ENCODE results near the gene ARL15. TPM values are rescaled to one million over a fixed set of nuclear protein-coding genes. Genes with fewer than 3 reads are reported as not detected.

ARL15 gene
- total RNA-seq, 1 donor from 2014 or later: 29.5 TPM

- H3K27me3 ChIP-seq: no peaks in the 10 kb centered on the region
- no peak for ATAC-seq
- no peak overlapping the region for H3K27ac ChIP-seq
- no peaks in the 10 kb centered on the region for H3K4me1 ChIP-seq
- H3K9me3 ChIP-seq: no peaks in the 10 kb centered on the region
- no peak overlapping the region for H3K4me3 ChIP-seq
- DNase-seq: no peak
- intact Hi-C loops (cut with DNase I): no loop called here
- H3K36me3 ChIP-seq: no peaks in the 10 kb centered on the region
- TF ChIP-seq, protein P1, sequence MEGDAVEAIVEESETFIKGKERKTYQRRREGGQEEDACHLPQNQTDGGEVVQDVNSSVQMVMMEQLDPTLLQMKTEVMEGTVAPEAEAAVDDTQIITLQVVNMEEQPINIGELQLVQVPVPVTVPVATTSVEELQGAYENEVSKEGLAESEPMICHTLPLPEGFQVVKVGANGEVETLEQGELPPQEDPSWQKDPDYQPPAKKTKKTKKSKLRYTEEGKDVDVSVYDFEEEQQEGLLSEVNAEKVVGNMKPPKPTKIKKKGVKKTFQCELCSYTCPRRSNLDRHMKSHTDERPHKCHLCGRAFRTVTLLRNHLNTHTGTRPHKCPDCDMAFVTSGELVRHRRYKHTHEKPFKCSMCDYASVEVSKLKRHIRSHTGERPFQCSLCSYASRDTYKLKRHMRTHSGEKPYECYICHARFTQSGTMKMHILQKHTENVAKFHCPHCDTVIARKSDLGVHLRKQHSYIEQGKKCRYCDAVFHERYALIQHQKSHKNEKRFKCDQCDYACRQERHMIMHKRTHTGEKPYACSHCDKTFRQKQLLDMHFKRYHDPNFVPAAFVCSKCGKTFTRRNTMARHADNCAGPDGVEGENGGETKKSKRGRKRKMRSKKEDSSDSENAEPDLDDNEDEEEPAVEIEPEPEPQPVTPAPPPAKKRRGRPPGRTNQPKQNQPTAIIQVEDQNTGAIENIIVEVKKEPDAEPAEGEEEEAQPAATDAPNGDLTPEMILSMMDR (IDR thresholded peaks at IDR 0.05): no peak
These were observed 16.4 kb upstream of the ARL15 start for GRCh38 chr5:54326662-54327270.

- Histone ChIP-seq H3K4me1 (no peaks in the 10 kb centered on the region), H3K27me3 (no peaks in the 10 kb centered on the region), H3K36me3 (no peaks in the 10 kb centered on the region), H3K4me3 (no peak overlapping the region), H3K27ac (no peak overlapping the region), H3K9me3 (no peaks in the 10 kb centered on the region)
- intact Hi-C loops (cut with DNase I): no loop called here
- ATAC-seq (no peak), DNase-seq (no peak)
- TF ChIP-seq, protein P1 (IDR thresholded peaks at IDR 0.05): no peak
These were observed 15.4 kb upstream of the ARL15 start for GRCh38 chr5:54325610-54326311.

GRCh38 chr5:54325272-54325609, 14.9 kb upstream of the ARL15 start:
- no peak for DNase-seq
- Histone ChIP-seq H3K27ac (no peak overlapping the region), H3K4me3 (no peak overlapping the region), H3K4me1 (no peaks in the 10 kb centered on the region), H3K27me3 (no peaks in the 10 kb centered on the region), H3K9me3 (no peaks in the 10 kb centered on the region), H3K36me3 (no peaks in the 10 kb centered on the region)
- TF ChIP-seq, protein P1 (IDR thresholded peaks at IDR 0.05): no peak
- no peak for ATAC-seq
- intact Hi-C loops (cut with DNase I): no loop called here

GRCh38 chr5:54324651-54325271, 14.4 kb upstream of the ARL15 start:
- Histone ChIP-seq H3K27me3 (no peaks in the 10 kb centered on the region), H3K36me3 (no peaks in the 10 kb centered on the region), H3K4me1 (no peaks in the 10 kb centered on the region), H3K9me3 (no peaks in the 10 kb centered on the region), H3K4me3 (no peak overlapping the region), H3K27ac (no peak overlapping the region)
- DNase-seq (no peak), ATAC-seq (no peak)
- intact Hi-C loops (cut with DNase I): no loop called here
- TF ChIP-seq, protein P1 (IDR thresholded peaks at IDR 0.05): no peak

GRCh38 chr5:54323495-54323894, 13.1 kb upstream of the ARL15 start:
- Histone ChIP-seq H3K4me1 (no peaks in the 10 kb centered on the region), H3K27ac (no peak overlapping the region), H3K36me3 (no peaks in the 10 kb centered on the region), H3K9me3 (no peaks in the 10 kb centered on the region), H3K4me3 (no peak overlapping the region), H3K27me3 (no peaks in the 10 kb centered on the region)
- intact Hi-C loops (cut with DNase I): no loop called here
- no peak for DNase-seq
- TF ChIP-seq, protein P1 (IDR thresholded peaks at IDR 0.05): no peak
- no peak for ATAC-seq
